ENCODE measurements around the gene SMKR1. TPM values are rescaled to one million over a fixed set of nuclear protein-coding genes. Genes with fewer than 3 reads are reported as not detected.
"Not testable (repeated sequence)": the region's sequence is repeated elsewhere in the genome, so short reads cannot be mapped to it uniquely, and the experiment has no call there.

SMKR1 gene
- total and polyA plus RNA-seq, 2 of the 8 experiments (the other 6 are each of a cell fraction or from before 2014, with no cell fraction given): 0.39 to 1.6 TPM

DNA sequence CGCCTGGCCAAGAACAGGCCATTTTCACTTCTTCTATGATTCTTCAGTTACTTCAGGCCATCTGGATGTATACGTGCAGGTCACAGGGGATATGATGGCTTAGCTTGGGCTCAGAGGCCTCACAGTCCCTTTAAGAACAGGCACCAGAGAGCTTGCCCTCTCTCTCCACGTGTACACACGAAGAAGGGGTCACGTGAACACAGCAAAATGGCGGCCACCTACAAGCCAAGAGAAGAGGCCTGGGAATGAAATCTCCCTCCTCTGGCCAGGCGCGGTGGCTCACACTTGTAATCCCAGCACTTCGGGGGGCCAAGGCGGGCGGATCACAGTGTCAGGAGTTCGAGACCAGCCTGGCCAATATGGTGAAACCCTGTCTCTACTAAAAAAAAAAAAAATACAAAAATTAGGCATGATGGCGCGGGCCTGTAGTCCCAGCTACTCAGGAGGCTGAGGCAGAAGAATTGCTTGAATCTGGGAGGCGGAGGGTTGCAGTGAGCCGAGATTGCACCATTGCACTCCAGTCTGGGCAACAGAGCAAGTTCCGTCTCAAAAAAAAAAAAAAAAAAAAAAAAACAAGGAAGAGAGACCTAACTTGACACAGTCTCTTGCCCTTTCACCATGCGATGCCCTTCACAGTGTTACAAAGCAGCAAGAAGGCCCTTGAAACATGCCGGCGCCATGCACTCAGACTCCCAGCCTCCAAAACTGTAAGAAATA is 32.4 kb downstream of the SMKR1 start:
- H3K4ac ChIP-seq (replicated peaks; ENCODE audit: insufficient read length, low read depth, low read length); H3K23ac ChIP-seq (ENCODE audit: insufficient read length); H2BK120ac ChIP-seq (replicated peaks; ENCODE audit: low read depth, low read length); H3K9ac ChIP-seq (replicated peaks in 1 of 4; ENCODE audit: extremely low read depth in 1 of 4, low read depth in 3 of 4, low read length in 3 of 4); H4K5ac ChIP-seq (ENCODE audit: insufficient read length, low read depth, low read length); H3K79me1 ChIP-seq (ENCODE audit: low read depth, low read length); H4K91ac ChIP-seq (replicated peaks; ENCODE audit: insufficient read length, low read length); H2BK15ac ChIP-seq (ENCODE audit: low read length); POLR2A ChIA-PET (ENCODE audit: partially characterized antibody); H2BK5ac ChIP-seq (ENCODE audit: low read depth, low read length); H3K4me1 ChIP-seq (replicated peaks in 1 of 4; ENCODE audit: control insufficient read depth in 3 of 4, insufficient read depth in 4 of 4, low read length in 3 of 4); H3K9me3 ChIP-seq (ENCODE audit: insufficient read depth in 2 of 2, low read depth in 1 of 2, low read length in 1 of 2); H3K56ac ChIP-seq (replicated peaks; ENCODE audit: insufficient read length, low read depth, low read length); H2AK5ac ChIP-seq (ENCODE audit: low read depth, low read length); H3K4me3 ChIP-seq (ENCODE audit: extremely low read depth in 1 of 4, insufficient read depth in 2 of 4, low read depth in 3 of 4, low read length in 4 of 4); H3K36me3 ChIP-seq (ENCODE audit: control insufficient read depth in 2 of 4, insufficient read depth in 4 of 4, low read length in 3 of 4); H3K4me2 ChIP-seq (ENCODE audit: insufficient read depth in 1 of 2, low read depth in 2 of 2, low read length in 2 of 2); DNase-seq (ENCODE audit: low read depth in 1 of 2, low spot score in 2 of 2); H3K18ac ChIP-seq (ENCODE audit: extremely low read depth, low read length); H3K79me2 ChIP-seq (ENCODE audit: control insufficient read depth in 1 of 2, insufficient read depth in 2 of 2, low read length in 2 of 2); H4K8ac ChIP-seq (ENCODE audit: extremely low read depth, insufficient read depth, low read length); H2BK12ac ChIP-seq (ENCODE audit: low read depth, low read length); H3K14ac ChIP-seq (ENCODE audit: insufficient read length); FAIRE-seq; H3K23me2 ChIP-seq (ENCODE audit: low read depth, low read length); H2BK20ac ChIP-seq (ENCODE audit: low read length); H3K27ac ChIP-seq (ENCODE audit: low read depth, low read length); H4K20me1 ChIP-seq (replicated peaks in 1 of 2; ENCODE audit: control insufficient read depth in 1 of 2, insufficient read depth in 2 of 2, low read length in 2 of 2); H3K27me3 ChIP-seq (replicated peaks in 1 of 4; ENCODE audit: control insufficient read depth in 3 of 4, extremely low read depth in 1 of 4, insufficient read depth in 3 of 4, low read length in 3 of 4): not testable (repeated sequence)
- TF ChIP-seq YY1 (IDR thresholded peaks at IDR 0.05; ENCODE audit: low read depth, low read length): 0 out of 2 replicates have a peak, but pooled peaks have one; percentile 48
- peak overlapping the region; percentile 70; the same call in 1 of the 2 replicates for H2AFZ ChIP-seq (ENCODE audit: low read length)
- WGBS, 2 experiments (ENCODE audit: extremely low coverage in 1 of 2, insufficient coverage in 1 of 2, insufficient read length in 1 of 2, insufficient replicate concordance in 2 of 2, low coverage in 1 of 2, low lambda C conversion rate in 2 of 2, missing lambda C conversion rate in 1 of 2): 88% methylated on average over 17 of the region's 20 CpGs; no CpG with 5 or more reads in 1 of the 2 experiments
- CTCF ChIA-PET (ENCODE audit: partially characterized antibody): interaction anchor here (0.8 to 1.3 kb wide), 3 partner anchors 10 to 78 kb away, joined by 3 to 4 read pairs (median 3); no protein-coding TSS in a partner anchor
